ENCODE results near the gene ATP2B3. TPM values are rescaled to one million over a fixed set of nuclear protein-coding genes. Genes with fewer than 3 reads are reported as not detected.

Gene ATP2B3
- total and polyA plus RNA-seq, 10 of the 15 experiments (the other 5 are each of a cell fraction or from before 2014, with no cell fraction given) = 0.01 TPM; not detected in 9

- TF ChIP-seq PRDM15 (CRISPR knock-in tag; IDR thresholded peaks at IDR 0.05) (no peak), HDGF (IDR thresholded peaks at IDR 0.05) (no peak), LARP7 (IDR thresholded peaks at IDR 0.05) (no peak), GATAD2B (conservative IDR thresholded peaks at IDR 0.05; ENCODE audit: low read depth) (no peak), SKIL (IDR thresholded peaks at IDR 0.05; ENCODE audit: low read depth, poor library complexity, severe bottlenecking) (no peak), BMI1 (IDR thresholded peaks at IDR 0.05; ENCODE audit: borderline replicate concordance) (no peak)
These were observed 39.3 kb downstream of the ATP2B3 start (continued) for GRCh38 chrX:153556767-153557166.

Measured in GM12878 (cell line).